HG03520 (cell line): ENCODE measurements around the gene RELN.
A peak's percentile ranks its signal among the peaks of the same experiment; 100 is the strongest.
"Not testable (repeated sequence)": the region's sequence is repeated elsewhere in the genome, so short reads cannot be mapped to it uniquely, and the experiment has no call there.

Source experiments
- ATAC-seq: cut with Tn5 transposase; IDR thresholded peaks from one replicate; pipeline ENCODE4 v1.9.1; 2021; ENCODE audit warnings: mild to moderate bottlenecking, moderate library complexity; ENCODE audit not compliant: unreplicated experiment

Gene RELN

GRCh38 chr7:103533761-103534160, 455.7 kb downstream of the RELN start:
- ATAC-seq = no peak

GRCh38 chr7:103532955-103533354, 456.5 kb downstream of the RELN start:
- ATAC-seq = no peak

DNA sequence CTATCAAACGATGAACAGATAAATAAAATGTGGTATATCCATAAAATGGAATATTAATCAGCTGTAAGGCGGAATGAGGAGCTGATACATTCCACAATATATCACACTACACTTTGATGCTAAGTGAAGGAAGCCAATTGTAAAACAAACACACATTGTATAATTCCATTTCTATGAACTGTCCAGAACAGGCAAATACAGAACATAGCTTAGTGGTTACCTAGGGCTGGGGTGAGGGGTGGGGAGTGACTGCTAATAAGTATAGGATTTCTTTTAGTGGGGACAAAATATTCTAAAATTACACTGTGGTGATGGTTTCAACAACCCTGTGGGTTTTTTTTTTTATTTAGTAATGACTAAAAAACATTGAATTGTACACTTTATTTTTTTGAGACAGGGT, 461.3 kb downstream of the RELN start:
- no peak for ATAC-seq

- ATAC-seq = no peak
These were observed 463.5 kb downstream of the RELN start for GRCh38 chr7:103525937-103526336.

DNA sequence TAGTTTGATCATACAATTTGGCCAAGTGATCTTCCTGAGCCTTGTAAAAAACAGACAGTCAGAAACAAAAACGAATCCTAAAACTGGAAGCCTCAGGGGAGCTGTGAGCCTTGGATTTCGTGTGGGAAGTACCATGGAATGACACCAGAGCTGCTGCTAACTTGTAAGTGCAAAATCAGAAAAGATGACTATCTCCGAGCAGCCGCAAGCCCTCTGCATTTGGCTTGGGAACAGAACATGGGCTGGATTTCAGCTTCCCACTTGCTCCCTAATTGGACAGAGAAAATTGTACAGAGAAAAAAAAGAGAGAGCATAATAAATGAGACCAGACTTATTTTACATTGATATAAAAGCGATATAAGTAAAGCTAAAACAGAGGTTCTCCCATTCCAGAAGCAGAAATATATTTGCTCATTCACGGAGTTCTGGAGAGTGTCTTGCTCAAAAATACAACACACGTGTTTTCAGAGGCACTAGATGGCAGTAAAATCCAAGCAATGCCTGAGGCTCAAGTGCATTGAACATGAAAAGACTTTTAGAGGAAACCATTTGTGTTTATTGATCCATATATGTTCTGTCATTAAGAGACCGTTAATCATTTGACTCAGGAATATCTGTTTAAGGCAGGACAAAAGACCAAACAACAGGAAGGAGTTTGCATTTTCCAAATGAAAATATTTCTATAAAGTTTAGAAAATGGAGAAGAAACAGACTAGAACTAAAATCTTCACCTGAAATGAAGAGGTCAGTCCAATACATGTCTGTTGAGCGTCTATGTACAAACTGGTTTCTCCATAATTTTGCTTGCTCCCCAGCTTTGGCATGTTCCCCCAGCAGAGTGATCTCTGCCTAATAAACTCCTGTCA, 465.2 kb downstream of the RELN start:
- ATAC-seq = no peak

DNA sequence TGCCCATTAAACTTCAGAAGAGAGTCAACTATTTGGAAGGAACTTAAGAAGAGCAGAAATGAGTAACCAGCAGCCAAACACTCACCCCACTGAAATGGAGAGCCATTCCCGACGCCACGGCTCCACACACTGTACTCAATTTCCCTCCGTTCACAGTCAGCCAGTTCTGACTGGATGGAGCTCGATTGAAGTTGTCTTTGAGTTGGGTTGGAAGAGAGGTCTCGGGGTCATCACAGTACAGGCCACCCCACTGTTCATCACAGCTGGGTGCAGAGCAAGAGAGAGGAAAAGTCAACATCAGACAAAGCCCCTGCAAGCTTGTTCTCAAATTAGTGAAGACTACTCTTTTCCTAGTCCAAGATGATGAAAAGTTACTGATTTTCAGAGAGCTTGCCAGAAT, 467.5 kb downstream of the RELN start:
- no peak for ATAC-seq

GRCh38 chr7:103504505-103505135, 484.8 kb downstream of the RELN start:
- no peak for ATAC-seq

- ATAC-seq = no peak
These were observed 488.3 kb downstream of the RELN start for GRCh38 chr7:103501206-103501605.

DNA sequence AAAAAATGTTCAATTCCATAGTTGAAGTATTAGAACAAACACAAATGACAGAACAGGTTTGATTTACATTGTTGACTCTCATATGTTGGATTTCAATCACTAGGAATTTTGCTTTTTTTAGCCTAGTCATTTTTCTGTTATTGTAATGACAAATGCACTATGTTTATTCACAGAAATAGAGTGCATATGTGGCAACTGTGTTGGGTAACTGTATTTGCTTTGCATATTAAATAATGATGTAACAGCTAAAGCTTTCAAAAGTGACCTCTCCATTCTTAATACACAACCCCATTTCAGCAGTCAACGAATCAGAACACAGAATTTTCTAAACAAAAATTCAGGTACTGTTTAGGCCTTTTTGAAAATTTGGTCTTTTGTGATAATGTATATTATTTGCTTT, 489.5 kb downstream of the RELN start:
- ATAC-seq = no peak

GRCh38 chr7:103487419-103487818, 502.0 kb downstream of the RELN start:
- no peak for ATAC-seq

GRCh38 chr7:103486873-103487272, 502.6 kb downstream of the RELN start:
- ATAC-seq = not testable (repeated sequence)

DNA sequence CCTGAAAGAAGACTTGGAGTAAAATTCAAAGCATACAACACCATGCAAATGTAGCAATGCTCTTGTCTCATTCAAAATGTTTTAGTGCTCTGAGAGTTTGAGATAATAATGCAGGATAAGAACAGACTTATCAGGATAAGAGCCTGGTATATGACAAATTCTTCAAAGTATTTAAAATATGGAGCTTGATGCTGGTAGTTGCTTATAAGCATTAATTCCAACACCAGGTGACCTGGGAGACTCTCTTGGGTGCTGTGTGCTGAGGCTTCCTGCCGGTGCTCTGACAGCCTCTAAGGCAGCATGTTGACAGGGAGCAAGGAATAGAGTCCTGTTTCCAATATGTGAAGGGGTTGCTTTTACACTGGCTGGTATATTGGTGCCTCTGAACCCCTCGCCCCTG, 508.7 kb downstream of the RELN start:
- no peak for ATAC-seq

GRCh38 chr7:103474956-103475355, 514.5 kb downstream of the RELN start:
- ATAC-seq = no peak

DNA sequence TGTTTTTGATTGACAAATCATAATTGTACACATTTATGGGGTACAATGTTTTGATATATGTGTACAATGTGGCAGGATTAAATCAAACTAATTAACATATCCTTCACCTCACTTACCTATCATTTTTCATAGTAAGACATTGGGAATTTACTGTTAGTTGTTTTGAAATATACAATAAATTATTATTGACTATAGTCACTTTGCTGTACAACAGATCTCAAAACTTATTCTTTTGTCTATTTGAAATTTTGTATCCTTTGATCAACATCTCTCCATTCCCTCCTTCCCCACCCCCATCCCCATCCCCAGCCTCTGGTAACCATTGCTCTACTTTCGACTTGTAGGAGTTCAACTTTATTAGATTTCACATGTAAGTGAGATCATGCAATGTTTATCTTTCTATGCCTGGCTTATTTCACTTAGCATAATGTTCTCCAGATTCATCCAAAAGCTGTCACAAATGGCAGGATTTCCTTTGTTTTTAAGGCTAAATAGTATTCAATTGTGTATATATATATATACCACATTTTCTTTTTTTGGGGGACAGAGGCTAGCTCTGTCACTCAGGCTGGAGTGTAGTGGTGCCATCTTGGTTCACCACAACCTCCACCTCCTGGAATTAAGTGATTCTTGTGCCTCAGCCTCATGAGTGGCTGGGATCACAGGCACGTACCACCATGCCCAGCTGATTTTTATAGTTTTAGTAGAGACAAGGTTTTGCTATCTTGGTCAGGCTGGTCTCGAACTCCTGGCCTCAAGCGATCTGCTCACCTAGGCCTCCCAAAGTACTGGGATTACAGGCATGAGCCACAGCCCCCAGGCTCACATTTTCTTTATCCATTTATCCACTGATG, 520.1 kb downstream of the RELN start:
- no peak for ATAC-seq

DNA sequence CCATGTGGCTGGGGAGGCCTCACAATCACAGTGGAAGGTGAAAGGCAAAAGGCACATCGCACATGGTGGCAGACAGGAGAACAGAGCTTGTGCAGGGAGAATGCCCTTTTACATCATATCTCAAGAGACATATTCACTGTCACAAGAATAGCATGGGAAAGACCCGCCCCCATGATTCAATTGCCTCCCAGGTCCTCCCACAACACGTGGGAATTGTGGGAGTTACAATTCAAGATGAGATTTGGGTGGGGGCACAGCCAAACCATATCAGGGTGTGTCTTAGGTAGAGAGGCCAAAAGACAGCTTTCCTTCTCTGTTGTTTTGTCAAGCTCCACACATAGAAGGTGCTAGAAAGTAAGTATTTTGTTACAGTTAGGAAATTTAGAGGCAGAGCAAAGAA, 522.6 kb downstream of the RELN start:
- ATAC-seq = no peak

- ATAC-seq = no peak
These were observed 527.1 kb downstream of the RELN start for GRCh38 chr7:103462358-103462757.

- ATAC-seq = peak; percentile 73
These were observed 542.1 kb downstream of the RELN start for GRCh38 chr7:103447073-103447960.

DNA sequence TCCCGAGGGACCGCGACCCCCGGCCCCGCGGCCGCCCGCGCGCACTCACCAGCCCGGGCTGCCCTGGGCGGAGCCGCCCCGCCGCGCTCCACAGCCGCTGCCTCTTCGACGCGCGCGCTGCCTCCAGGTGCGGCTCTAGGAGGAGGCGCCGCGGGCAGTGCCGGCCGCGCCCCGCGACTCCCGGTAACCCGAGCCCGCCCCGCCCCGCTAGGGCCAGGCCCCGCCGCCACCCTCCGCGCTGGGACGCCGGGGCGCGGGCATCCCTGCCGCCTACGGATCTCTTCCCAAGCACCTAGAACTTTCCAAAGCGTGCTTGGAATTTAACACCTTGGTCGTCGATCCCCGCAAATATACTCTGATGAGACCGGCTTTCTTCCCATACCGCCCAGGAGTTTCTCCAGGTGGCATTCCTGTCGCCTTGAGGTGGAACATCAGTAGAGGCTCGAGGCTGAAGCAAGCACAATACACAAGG, 543.4 kb downstream of the RELN start, which contains the start of gene SLC26A5:
SLC26A5 (minus strand) TSS at position 159 of the 472 bp plus-strand sequence. CDS start 24,693 bp downstream, outside the sequence.
- no peak for ATAC-seq

DNA sequence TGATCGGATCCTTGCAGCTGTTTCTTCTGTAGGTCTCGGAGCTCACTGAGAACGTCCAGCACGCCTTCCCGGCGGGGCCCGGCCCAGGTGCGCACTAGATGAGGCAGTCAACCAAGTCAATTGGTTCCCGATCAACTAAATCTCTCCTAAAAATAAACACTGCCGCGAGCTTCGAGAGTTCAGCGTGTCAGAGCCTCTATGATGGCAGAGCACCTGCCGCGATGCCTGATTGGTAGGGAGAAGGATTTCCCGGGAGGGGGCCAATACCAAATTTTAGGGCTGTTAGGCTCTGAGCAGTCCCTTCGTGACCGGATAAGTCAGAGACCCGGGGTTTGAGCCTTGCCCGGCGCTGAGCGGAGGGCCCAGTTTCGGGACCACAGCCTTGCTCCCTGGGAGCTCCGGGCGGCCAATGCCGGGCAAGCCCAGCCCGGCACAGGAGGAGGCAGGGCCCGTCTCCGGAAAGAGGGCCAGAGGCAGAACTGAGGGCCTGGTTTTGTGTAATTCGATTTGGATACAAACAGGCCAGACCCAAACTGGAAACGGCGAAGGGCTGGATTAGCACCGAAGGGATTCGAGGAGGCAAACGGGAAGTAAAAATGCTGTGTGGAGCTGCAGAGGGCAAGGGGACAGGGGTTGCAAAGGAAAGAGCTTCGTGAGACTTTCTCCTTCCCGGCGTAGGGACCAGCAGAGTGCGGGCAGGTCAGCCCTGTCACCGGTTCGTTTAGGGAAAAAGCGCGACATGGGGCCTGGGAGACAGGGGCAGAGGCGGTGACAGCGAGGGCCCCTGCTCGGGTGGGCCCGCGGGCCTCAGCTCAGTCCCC, 544.0 kb downstream of the RELN start:
- ATAC-seq = no peak
